ENCODE results near the gene MSMB.
"Not testable (repeated sequence)": the region's sequence is repeated elsewhere in the genome, so short reads cannot be mapped to it uniquely, and the experiment has no call there.

The MSMB gene

GRCh38 chr10:46069771-46070463, 23.8 kb upstream of the MSMB start:
- DNase-seq: no peak

DNA sequence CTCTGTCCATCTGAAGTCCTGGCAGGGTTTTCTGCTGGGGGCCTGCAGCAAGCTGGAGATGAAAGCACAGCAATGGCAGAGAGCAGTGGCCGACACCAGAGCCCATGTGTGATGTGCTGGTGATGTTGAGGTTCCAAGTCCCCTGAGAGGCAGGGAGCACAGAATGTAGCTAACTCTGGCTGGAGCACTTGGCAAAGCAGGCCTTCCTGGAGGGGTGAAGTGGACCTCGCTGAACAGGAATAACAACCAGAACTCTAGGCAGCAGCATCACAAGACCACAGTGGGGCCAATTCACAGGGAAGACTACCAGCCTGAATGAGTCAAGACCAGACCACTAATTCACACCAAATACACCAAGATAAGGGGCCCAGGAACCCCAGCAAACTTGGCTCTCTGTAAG, 22.8 kb upstream of the MSMB start:
- DNase-seq: no peak

DNA sequence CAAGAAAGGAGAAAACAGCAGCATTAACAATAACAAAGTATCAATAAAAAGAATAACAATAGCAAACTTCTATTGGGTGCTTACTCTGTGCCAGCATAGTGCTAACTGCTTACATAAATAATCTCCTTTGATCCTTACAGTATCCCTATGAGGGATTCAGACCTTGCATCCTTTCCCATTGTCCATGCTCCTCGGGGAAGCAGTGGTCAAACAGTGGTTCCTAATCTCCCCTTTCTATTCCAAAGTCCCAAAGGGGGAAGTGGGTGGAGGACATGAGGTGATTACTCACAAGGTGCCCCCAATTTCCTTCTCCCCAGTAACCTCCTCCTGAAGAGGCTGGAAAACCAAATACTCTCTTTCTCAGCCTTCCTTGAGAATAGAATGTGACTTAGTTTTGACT, 22.0 kb upstream of the MSMB start:
- no peak for DNase-seq

DNA sequence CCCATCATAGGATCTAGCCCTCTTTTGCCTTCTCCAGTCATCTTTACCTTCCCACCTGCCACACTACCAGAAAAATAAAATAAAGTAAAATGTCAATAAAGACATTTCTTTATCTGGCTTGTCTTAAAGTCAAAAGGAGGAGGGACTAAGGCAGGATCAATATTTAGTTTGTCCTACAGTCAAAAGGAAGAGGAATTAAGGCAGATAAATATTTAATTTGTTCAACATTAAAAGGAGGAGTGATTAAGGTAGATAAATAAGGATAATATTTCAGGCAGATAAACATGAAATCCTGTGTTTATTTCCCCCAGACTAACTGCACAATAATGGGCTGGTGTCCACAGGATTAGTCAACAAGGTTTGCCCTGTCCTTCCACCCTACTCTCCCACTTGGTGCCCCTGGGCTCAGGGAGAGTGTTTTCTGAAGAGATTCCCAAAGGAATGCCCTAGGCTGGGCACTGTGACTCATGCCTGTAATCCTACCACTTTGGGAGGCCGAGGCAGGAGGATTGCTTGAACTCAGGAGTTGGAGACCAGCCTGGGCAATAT, 18.3 kb upstream of the MSMB start:
- DNase-seq: no peak

- DNase-seq: no peak
Observed at GRCh38 chr10:46062723-46063428, 16.8 kb upstream of the MSMB start.

- DNase-seq: no peak
Observed at GRCh38 chr10:46060706-46061105, 14.6 kb upstream of the MSMB start.

- DNase-seq: not testable (repeated sequence)
Observed at GRCh38 chr10:46057927-46058326, 11.9 kb upstream of the MSMB start.

GRCh38 chr10:46057038-46057437, 11.0 kb upstream of the MSMB start:
- no peak for DNase-seq

- DNase-seq: no peak
Observed at GRCh38 chr10:46055771-46056170, 9.7 kb upstream of the MSMB start.

DNA sequence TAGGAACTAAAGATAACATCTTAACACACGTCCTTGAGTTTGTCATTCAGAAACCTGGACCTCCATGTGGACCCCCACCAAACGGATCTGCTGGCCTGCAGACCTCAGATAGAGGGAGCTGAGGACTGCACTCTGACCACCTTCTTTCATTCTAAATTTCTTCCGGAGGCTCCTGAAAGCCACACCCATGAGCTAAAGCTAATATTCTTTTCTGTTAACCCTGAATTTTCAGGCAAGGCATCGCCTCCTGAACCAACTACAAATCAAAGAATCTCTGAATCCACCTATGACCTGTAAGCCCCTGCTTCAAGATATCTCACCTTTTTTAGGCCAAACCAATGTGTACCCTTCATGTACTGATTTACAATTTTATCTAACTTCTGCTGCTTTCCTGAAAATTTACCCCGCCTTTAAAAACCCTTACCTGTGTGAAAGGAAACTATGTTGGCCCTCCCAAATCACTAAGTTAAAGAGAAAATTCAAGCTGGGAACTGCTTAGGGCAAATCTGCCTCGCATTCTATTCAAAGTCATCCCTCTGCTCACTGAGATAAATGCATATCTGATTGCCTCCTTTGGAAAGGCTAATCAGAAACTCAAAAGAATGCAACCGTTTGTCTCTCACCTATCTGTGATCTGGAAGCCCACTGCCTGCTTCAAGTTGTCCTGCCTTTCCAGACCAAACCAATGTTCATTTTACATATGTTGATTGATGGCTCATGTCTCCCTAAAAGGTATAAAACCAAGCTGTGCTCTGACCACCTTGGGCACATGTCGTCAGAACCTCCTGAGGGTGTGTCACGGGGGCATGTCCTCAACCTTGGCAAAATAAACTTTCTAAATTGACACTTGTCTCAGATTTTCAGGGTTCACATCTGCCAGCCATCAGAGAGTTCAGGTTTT, 7.7 kb upstream of the MSMB start:
- no peak for DNase-seq

DNA sequence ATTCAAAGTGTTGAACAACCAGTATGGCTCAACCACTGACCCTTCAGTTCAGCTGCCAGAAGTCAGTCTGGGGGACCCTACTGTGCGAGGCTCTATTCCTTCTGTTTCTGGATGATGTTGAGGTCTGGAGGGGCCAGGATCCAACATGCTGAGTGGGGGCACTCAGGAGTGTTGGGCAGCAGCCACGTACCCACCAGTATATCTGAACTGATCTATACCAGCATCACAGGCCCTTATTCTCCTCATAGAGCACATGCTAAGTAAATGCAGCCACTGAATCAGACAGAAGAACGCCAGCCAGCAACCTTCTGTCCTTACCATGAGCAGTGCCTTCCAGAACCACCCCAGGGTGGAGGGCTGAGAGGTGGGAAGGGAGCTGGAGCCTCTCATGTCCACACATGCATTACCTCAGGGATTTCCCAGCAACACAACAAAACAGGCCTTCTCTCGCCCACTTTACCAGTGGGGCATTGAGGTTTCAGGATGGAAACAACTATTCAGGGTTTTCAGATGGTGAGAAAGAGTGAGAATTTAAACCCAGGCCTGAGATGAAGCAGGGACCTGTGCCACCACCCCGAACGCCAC, 6.8 kb upstream of the MSMB start:
- no peak for DNase-seq

DNA sequence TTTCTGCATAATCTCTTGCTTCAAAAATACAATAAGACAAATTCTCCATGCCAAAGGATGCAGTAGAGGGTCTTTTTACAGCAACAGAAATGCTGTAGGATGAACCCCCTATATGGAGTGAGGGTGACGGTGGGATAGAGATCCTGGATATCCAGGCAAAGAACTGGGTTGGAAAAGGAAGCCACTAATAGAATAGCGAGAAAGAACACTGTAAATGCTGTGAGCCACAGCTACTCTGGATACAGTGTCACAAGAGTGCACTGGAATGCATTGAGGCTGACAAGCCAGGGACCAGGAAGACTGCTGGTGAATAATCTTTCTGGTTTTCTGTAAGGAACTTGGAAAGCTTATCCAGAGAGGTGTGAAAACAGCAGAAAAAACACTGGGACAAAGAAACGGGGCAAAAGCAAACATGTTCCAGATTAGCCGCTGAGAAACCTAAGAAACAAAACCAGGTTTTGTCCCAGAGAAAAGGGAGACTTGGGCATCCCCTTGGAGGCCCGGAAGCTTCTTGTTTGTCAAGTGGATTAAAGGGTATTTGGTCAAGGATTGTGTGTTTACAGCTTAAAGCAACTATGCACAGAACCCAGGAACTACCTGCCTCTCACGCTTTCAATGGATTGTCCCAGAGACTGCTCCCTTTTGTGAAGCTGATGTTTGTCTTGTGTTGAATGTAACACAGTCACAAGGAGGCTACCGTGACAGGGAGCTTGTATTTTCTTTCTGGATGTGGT, 6.2 kb upstream of the MSMB start:
- DNase-seq: no peak

GRCh38 chr10:46050941-46051623, 5.0 kb upstream of the MSMB start:
- no peak for DNase-seq

DNA sequence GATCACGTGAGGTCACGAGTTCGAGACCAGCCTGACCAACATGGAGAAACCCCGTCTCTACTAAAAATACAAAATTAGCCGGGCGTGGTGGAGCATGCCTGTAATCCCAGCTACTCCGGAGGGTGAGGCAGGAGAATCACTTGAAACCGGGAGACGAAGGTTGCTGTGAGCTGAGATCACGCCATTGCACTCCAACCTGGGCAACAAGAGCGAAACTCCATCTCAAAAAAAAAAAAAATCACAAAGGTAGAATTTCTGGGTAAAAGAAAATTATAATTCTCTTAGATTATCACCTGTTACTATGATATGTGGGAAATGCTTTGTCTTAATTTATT, 3.4 kb upstream of the MSMB start:
- DNase-seq: not testable (repeated sequence)

- no peak for DNase-seq
Observed at GRCh38 chr10:46048152-46048551, 2.1 kb upstream of the MSMB start.

DNA sequence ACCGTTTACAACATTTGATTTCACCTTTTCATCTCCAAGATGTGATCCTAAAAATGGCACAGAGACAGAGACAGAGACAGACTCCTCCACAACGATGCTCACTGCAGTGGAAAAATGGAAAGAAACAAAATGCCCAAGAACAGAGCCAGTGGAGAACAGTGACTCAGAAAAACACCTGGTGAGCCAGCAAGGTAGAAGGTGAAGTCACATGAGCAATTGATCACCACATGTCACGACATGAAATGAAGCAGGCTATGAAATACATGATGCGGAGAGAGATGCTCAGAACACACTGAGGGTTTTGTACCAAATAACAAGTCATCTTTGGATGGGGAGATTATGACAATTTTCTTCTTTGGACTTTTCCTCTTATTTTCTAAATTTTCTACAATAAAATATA, 3.5 kb downstream of the MSMB start:
- DNase-seq: no peak

- no peak for DNase-seq
Observed at GRCh38 chr10:46040004-46040403, 6.1 kb downstream of the MSMB start.

GRCh38 chr10:46037107-46037825, 8.8 kb downstream of the MSMB start:
- DNase-seq: no peak

GRCh38 chr10:46035923-46036849, 9.9 kb downstream of the MSMB start:
- no peak for DNase-seq

GRCh38 chr10:46033602-46034011, 12.5 kb downstream of the MSMB start:
- peak; percentile 90 for DNase-seq
